SK-N-SH treated with all-trans-retinoic acid at 6 μM for 48 hours (cell line): ENCODE results near the gene DDB1.

Experiments used
- ATAC-seq: fragments of 200-7000 bp; cut with Tn5 transposase; 3 replicates; pipeline ENCODE4 v1.9.1; 2020; ENCODE audit warnings: mild to moderate bottlenecking, moderate library complexity
- ARNTL ChIP-seq: fragments of 450-650 bp; formaldehyde crosslinking; IDR thresholded peaks from 2 replicates; pipeline ENCODE4 v1.5.0; 2020; ENCODE audit warnings: low read depth, mild to moderate bottlenecking, moderate library complexity, borderline replicate concordance
- BACH2 ChIP-seq: fragments of 250-450 bp; sonication (Bioruptor Pico); IDR thresholded peaks from 2 replicates; pipeline ENCODE4 v1.9.0; 2021; ENCODE audit warnings: mild to moderate bottlenecking, borderline replicate concordance
- CSDC2 ChIP-seq: fragments of 250-450 bp; sonication (Bioruptor Pico); IDR thresholded peaks from 2 replicates; pipeline ENCODE4 v1.5.0; 2020; ENCODE audit warnings: mild to moderate bottlenecking, moderate library complexity
- ESRRG ChIP-seq: fragments of 250-450 bp; sonication (Bioruptor Pico); IDR thresholded peaks from 2 replicates; pipeline ENCODE4 v1.6.1; 2021; ENCODE audit warnings: mild to moderate bottlenecking
- GLIS3 ChIP-seq: fragments of 250-450 bp; sonication (Bioruptor Pico); IDR thresholded peaks from 2 replicates; pipeline ENCODE4 v1.5.0; 2020; ENCODE audit warnings: mild to moderate bottlenecking, moderate library complexity
- PATZ1 ChIP-seq: fragments of 250-450 bp; sonication (Bioruptor Pico); IDR thresholded peaks from 2 replicates; pipeline ENCODE4 v1.8.0; 2020; ENCODE audit warnings: mild to moderate bottlenecking, moderate library complexity, borderline replicate concordance
- POU6F1 ChIP-seq: fragments of 250-450 bp; sonication (Bioruptor Pico); IDR thresholded peaks from 2 replicates; pipeline ENCODE4 v1.8.0; 2021; ENCODE audit warnings: low read depth, mild to moderate bottlenecking, moderate library complexity, borderline replicate concordance
- PPARA ChIP-seq: fragments of 250-450 bp; sonication (Bioruptor Pico); IDR thresholded peaks from 2 replicates; pipeline ENCODE4 v1.5.0; 2020; ENCODE audit warnings: mild to moderate bottlenecking, borderline replicate concordance
- RARB ChIP-seq: fragments of 250-450 bp; sonication (Bioruptor Pico); IDR thresholded peaks from 2 replicates; pipeline ENCODE4 v1.8.0; 2021; ENCODE audit warnings: mild to moderate bottlenecking, moderate library complexity
- SNAI2 ChIP-seq: fragments of 250-450 bp; sonication (Bioruptor Pico); IDR thresholded peaks from 2 replicates; pipeline ENCODE4 v1.5.0; 2020; ENCODE audit warnings: mild to moderate bottlenecking, moderate library complexity
- TCF4 ChIP-seq: fragments of 250-450 bp; sonication (Bioruptor Pico); IDR thresholded peaks from 2 replicates; pipeline ENCODE4 v1.8.0; 2021; ENCODE audit warnings: mild to moderate bottlenecking, moderate library complexity, borderline replicate concordance
- TOX ChIP-seq: fragments of 250-450 bp; sonication (Bioruptor Pico); IDR thresholded peaks from 2 replicates; pipeline ENCODE4 v1.8.0; 2021; ENCODE audit warnings: mild to moderate bottlenecking, moderate library complexity, borderline replicate concordance
- TSHZ2 ChIP-seq: fragments of 250-450 bp; sonication (Bioruptor Pico); IDR thresholded peaks from 2 replicates; pipeline ENCODE4 v1.5.0; 2020; ENCODE audit warnings: mild to moderate bottlenecking, moderate library complexity
- ZC3H10 ChIP-seq: fragments of 250-450 bp; sonication (Bioruptor Pico); IDR thresholded peaks from 2 replicates; pipeline ENCODE4 v1.5.1; 2021; ENCODE audit warnings: mild to moderate bottlenecking, moderate library complexity
- ZFP3 ChIP-seq: fragments of 250-450 bp; sonication (Bioruptor Pico); IDR thresholded peaks from 2 replicates; pipeline ENCODE4 v1.5.0; 2020; ENCODE audit warnings: mild to moderate bottlenecking, moderate library complexity
- ZFP30 ChIP-seq: fragments of 450-650 bp; formaldehyde crosslinking; IDR thresholded peaks from 2 replicates; pipeline ENCODE4 v1.5.0; 2022; ENCODE audit warnings: mild to moderate bottlenecking, moderate library complexity
- ZNF565 ChIP-seq: fragments of 450-650 bp; formaldehyde crosslinking; conservative IDR thresholded peaks from 2 replicates; pipeline ENCODE4 v1.5.0; 2020; ENCODE audit warnings: low read depth, mild to moderate bottlenecking, moderate library complexity
- ZNF8 ChIP-seq: fragments of 450-650 bp; formaldehyde crosslinking; IDR thresholded peaks from 2 replicates; pipeline ENCODE4 v1.5.0; 2020; ENCODE audit warnings: mild to moderate bottlenecking, moderate library complexity
- TF ChIP-seq, protein P1 (sequence below): fragments of 250-450 bp; sonication (Bioruptor Pico); IDR thresholded peaks from 2 replicates; pipeline ENCODE4 v1.5.1; 2020; ENCODE audit warnings: low read depth, mild to moderate bottlenecking, moderate library complexity

The DDB1 gene

GRCh38 chr11:61340979-61341378 is 8.1 kb upstream of the DDB1 start:
- no peak for ATAC-seq
- no peak for TF ChIP-seq ZFP30 (CRISPR knock-in tag)
- no peak for TF ChIP-seq GLIS3 (CRISPR knock-in tag)
- TF ChIP-seq CSDC2 (CRISPR knock-in tag): no peak
- no peak for TF ChIP-seq ZNF8 (CRISPR knock-in tag)
- no peak for TF ChIP-seq PATZ1 (CRISPR knock-in tag)
- no peak for TF ChIP-seq SNAI2
- no peak for TF ChIP-seq ZC3H10 (CRISPR knock-in tag)
- TF ChIP-seq PPARA (CRISPR knock-in tag): no peak
- TF ChIP-seq POU6F1 (CRISPR knock-in tag): no peak
- TF ChIP-seq ZNF565 (CRISPR knock-in tag): no peak
- no peak for TF ChIP-seq TOX (CRISPR knock-in tag)
- TF ChIP-seq RARB: no peak
- TF ChIP-seq, all 23 proteins: peak for 0

DNA sequence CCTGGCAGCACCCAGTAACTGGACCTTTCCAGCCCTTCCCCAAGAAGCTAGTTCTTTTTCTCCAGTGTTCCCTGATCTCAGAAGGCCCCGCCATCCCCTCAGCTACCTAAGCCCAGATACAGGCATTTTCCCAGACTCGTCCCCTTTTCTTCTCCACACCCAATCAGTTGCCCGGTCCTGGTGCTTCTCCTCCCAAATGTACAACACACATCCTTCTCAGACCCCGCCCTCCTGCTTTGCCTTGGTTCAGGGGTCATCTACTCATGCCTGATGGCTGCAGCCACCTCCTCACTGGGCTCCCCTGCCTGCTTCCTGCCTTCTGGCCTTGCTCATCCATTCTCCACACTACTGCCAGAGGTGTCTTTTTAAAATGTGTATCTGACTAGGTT is 6.6 kb upstream of the DDB1 start:
- TF ChIP-seq ARNTL: no peak
- TF ChIP-seq ZC3H10 (CRISPR knock-in tag): no peak
- no peak for TF ChIP-seq ZFP3 (CRISPR knock-in tag)
- no peak for TF ChIP-seq PATZ1 (CRISPR knock-in tag)
- TF ChIP-seq RARB: no peak
- TF ChIP-seq, protein P1, sequence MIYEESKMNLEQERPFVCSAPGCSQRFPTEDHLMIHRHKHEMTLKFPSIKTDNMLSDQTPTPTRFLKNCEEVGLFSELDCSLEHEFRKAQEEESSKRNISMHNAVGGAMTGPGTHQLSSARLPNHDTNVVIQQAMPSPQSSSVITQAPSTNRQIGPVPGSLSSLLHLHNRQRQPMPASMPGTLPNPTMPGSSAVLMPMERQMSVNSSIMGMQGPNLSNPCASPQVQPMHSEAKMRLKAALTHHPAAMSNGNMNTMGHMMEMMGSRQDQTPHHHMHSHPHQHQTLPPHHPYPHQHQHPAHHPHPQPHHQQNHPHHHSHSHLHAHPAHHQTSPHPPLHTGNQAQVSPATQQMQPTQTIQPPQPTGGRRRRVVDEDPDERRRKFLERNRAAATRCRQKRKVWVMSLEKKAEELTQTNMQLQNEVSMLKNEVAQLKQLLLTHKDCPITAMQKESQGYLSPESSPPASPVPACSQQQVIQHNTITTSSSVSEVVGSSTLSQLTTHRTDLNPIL (CRISPR knock-in tag): no peak
- no peak for TF ChIP-seq TCF4
- no peak for TF ChIP-seq TSHZ2
- no peak for TF ChIP-seq POU6F1 (CRISPR knock-in tag)
- no peak for TF ChIP-seq BACH2 (CRISPR knock-in tag)
- no peak for TF ChIP-seq ESRRG
- ATAC-seq: no peak
